ENCODE measurements around the gene EDC4. TPM values are rescaled to one million over a fixed set of nuclear protein-coding genes. Genes with fewer than 3 reads are reported as not detected.
A peak's percentile ranks its signal among the peaks of the same experiment; 100 is the strongest.

Gene EDC4
- total RNA-seq, 1 donor from 2014 or later: 125 TPM

DNA sequence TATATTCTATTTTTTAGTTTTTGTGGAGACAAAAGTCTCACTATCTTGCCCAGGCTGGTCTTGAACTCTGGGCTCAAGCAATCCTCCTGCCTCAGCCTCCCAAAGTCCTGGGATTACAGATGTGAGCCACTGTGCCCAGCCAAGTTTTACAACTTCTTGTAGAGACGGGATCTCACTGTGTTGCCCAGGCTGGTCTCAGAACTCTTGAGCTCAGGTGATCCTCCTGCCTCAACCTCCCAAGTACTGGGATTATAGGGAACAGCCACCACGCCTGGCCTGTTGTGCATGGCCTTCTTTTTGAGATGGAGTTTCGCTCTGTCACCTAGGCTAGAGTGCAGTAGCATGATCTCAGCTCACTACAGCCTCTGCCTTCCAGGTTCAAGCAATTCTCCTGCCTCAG, 19.2 kb upstream of the EDC4 start:
- Histone ChIP-seq H3K4me3 (no peak overlapping the region), H3K27ac (no peak overlapping the region), H3K36me3 (no peaks in the 10 kb centered on the region), H3K4me1 (peaks cover 8 to 23% of the 10 kb centered on the region in 2 donors), H3K27me3 (no peaks in the 10 kb centered on the region), H3K9me3 (no peaks in the 10 kb centered on the region)
- TF ChIP-seq, protein P1, sequence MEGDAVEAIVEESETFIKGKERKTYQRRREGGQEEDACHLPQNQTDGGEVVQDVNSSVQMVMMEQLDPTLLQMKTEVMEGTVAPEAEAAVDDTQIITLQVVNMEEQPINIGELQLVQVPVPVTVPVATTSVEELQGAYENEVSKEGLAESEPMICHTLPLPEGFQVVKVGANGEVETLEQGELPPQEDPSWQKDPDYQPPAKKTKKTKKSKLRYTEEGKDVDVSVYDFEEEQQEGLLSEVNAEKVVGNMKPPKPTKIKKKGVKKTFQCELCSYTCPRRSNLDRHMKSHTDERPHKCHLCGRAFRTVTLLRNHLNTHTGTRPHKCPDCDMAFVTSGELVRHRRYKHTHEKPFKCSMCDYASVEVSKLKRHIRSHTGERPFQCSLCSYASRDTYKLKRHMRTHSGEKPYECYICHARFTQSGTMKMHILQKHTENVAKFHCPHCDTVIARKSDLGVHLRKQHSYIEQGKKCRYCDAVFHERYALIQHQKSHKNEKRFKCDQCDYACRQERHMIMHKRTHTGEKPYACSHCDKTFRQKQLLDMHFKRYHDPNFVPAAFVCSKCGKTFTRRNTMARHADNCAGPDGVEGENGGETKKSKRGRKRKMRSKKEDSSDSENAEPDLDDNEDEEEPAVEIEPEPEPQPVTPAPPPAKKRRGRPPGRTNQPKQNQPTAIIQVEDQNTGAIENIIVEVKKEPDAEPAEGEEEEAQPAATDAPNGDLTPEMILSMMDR (IDR thresholded peaks at IDR 0.05): no peak
- DNase-seq (ENCODE audit: low spot score in 2 of 2): no peak
- intact Hi-C loops (cut with DNase I): no loop called here

DNA sequence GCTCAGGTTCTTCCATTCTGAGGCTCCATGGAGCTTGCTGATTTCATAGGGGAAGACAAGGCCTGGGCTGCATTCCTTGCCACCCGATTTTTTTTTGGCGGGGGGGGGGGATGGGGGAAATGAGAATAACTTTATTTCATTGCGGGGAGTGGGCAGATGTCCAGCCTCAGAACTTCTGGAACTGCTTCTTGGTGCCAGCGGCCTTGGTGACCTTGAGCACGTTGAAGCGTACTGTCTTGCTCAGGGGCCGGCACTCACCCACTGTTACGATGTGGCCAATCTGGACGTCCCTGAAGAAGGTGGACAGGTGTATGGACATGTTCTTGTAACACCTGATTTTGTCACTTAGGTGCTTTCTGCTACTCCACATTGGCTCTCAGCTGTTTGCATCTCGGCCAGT, 17.1 kb upstream of the EDC4 start:
- Histone ChIP-seq H3K9me3 (no peaks in the 10 kb centered on the region), H3K4me1 (peaks cover 8 to 21% of the 10 kb centered on the region in 2 donors), H3K4me3 (no peak overlapping the region), H3K36me3 (peaks cover 0 to 2% of the 10 kb centered on the region in 2 donors), H3K27ac (peak overlapping the region; percentile 20 to 47), H3K27me3 (no peaks in the 10 kb centered on the region)
- intact Hi-C loops (cut with DNase I): no loop called here
- DNase-seq (ENCODE audit: low spot score in 2 of 2): no peak
- TF ChIP-seq, protein P1 (IDR thresholded peaks at IDR 0.05): no peak

- no peak for DNase-seq (ENCODE audit: low spot score in 2 of 2)
- Histone ChIP-seq H3K27me3 (no peaks in the 10 kb centered on the region), H3K4me1 (peaks cover 14 to 33% of the 10 kb centered on the region in 2 donors), H3K27ac (peak overlapping the region; percentile 70 to 84), H3K36me3 (peaks cover 3 to 4% of the 10 kb centered on the region in 2 donors), H3K9me3 (no peaks in the 10 kb centered on the region), H3K4me3 (no peak overlapping the region)
- intact Hi-C loops (cut with DNase I): no loop called here
- TF ChIP-seq, protein P1 (IDR thresholded peaks at IDR 0.05): no peak
Measured at GRCh38 chr16:67856927-67857546, 15.8 kb upstream of the EDC4 start.

- H3K9me3 ChIP-seq: no peaks in the 10 kb centered on the region
- H3K27me3 ChIP-seq: no peaks in the 10 kb centered on the region
- H3K4me1 ChIP-seq: peaks cover 21 to 39% of the 10 kb centered on the region in 2 donors
- peak overlapping the region; percentile 70 to 84 for H3K27ac ChIP-seq
- TF ChIP-seq, protein P1 (IDR thresholded peaks at IDR 0.05): no peak
- H3K36me3 ChIP-seq: peaks cover 3 to 4% of the 10 kb centered on the region in 2 donors
- DNase-seq (ENCODE audit: low spot score in 2 of 2): peak; percentile 35 to 92
- no peak overlapping the region for H3K4me3 ChIP-seq
- intact Hi-C loops (cut with DNase I): no loop called here
Measured at GRCh38 chr16:67857547-67858233, 15.2 kb upstream of the EDC4 start.

- Histone ChIP-seq H3K27me3 (no peaks in the 10 kb centered on the region), H3K9me3 (no peaks in the 10 kb centered on the region), H3K36me3 (peaks cover 3 to 4% of the 10 kb centered on the region in 2 donors), H3K4me3 (no peak overlapping the region), H3K27ac (peak overlapping the region; percentile 70 to 84), H3K4me1 (peaks cover 23 to 44% of the 10 kb centered on the region in 2 donors)
- no peak for DNase-seq (ENCODE audit: low spot score in 2 of 2)
- TF ChIP-seq, protein P1 (IDR thresholded peaks at IDR 0.05): no peak
- intact Hi-C loops (cut with DNase I): no loop called here
Measured at GRCh38 chr16:67858500-67858899, 14.4 kb upstream of the EDC4 start.
